ENCODE measurements around the gene SRRM4.
"Not testable (repeated sequence)": the region's sequence is repeated elsewhere in the genome, so short reads cannot be mapped to it uniquely, and the experiment has no call there.

Gene SRRM4

GRCh38 chr12:118981285-118982211 lies at the start of gene SRRM4:
Gene SRRM4, plus strand, starts transcription at chr12:118981541. Its CDS starts 342 bp downstream, at chr12:118981883.
- DNase-seq, result peak; percentile 68

DNA sequence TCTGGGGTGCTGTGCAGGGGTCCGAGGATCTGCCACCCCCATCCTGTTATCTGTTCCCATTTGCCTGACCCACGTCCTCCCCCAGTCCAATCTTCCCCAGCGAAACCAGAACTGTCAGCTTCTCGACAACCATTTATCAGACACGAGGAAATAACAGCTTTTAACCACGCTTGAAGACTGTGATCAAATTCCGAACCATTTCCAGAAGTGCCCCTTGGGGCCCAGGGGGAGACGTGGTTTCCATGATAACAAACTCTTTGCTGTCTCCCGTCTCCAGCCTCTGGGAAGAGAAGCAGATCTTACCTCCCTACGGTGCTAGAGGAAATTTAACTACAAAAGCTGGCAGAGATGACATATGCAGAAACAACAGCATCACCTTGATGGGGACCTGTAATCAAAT lies 35.1 kb upstream of the SRRM4 start:
- DNase-seq, result no peak

GRCh38 chr12:118958520-118958919 lies 22.8 kb upstream of the SRRM4 start:
- DNase-seq, result no peak

GRCh38 chr12:118959348-118959747 lies 22.0 kb upstream of the SRRM4 start:
- no peak for DNase-seq

- no peak for DNase-seq
Measured at GRCh38 chr12:118959985-118960560, 21.3 kb upstream of the SRRM4 start.

DNA sequence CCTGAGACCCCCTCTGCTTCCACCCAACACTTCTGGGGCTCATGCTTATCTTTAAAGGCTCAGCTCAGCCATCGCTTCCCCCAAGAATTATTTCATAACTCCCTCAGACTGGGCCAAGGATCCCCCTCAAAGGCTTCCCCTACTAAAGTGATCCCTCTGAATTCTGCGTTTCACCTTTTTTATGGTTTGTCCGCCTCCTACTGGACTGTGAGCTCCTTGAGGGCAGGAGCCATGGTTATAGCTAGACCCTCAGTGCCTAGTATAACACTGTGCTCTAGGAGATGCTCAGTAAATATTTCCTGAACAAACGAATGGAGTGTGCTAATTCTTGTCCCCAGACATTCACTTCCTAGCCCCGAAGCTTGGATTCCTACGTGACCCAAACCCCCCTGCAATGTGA lies 20.5 kb upstream of the SRRM4 start:
- DNase-seq, result no peak

- peak; percentile 51 for DNase-seq
Measured at GRCh38 chr12:118964988-118965387, 16.4 kb upstream of the SRRM4 start.

GRCh38 chr12:118970856-118971255 lies 10.5 kb upstream of the SRRM4 start:
- no peak for DNase-seq

GRCh38 chr12:118972982-118973381 lies 8.4 kb upstream of the SRRM4 start:
- DNase-seq, result no peak

- DNase-seq, result peak; percentile 45
Measured at GRCh38 chr12:118979763-118980406, 1.5 kb upstream of the SRRM4 start.

DNA sequence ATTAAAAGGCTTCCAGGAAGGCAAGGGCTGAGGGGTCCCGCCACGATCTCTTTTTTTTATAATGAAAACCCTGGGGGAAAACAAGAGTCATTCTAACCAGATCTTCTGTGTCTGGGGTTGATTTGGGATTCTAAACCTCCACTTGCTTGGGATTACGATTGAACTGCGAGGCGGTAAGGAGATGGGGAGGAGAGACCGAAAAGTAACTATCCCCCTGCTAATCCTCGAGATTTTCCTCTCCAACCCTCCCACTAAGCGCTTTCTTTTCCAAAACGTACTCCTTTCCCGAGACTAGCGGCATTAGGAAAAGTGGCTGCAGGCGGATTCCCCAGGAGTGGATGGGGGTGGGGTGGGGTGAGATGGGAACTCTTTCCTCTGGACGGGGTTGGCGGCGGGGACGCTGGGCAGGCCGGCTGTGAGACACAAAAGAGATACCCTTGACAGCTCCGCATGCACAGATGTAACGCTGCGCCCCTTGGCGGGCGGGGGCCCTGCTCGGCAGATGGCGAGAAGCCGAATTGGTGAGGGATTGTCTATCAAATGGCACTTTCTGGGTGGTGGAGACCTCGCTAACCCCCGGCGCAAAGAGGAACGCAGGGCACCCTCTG lies 830 bp upstream of the SRRM4 start:
- DNase-seq, result peak; percentile 59

DNA sequence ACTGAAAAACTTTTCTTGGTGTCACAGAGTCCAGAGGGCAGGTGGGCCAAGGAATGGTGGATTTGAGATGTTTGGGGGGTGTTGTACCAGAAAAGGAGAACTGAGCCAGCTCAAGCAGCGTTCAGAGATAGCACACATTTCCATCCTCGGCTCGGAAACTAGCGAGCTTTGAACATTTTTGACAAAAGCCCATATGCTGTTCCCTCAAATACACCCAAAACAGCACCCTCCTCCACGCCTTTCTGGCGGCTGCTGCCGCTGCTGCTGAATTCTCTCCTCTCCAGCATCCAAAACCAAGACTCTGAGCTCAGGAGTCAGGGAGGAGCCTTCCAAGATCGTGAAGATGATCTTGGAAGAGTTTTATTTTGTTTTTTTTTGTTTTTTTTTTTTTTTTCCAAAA lies 961 bp downstream of the SRRM4 start:
- DNase-seq, result no peak

- peak; percentile 24 for DNase-seq
Measured at GRCh38 chr12:118982984-118983761, 1.8 kb downstream of the SRRM4 start.

DNA sequence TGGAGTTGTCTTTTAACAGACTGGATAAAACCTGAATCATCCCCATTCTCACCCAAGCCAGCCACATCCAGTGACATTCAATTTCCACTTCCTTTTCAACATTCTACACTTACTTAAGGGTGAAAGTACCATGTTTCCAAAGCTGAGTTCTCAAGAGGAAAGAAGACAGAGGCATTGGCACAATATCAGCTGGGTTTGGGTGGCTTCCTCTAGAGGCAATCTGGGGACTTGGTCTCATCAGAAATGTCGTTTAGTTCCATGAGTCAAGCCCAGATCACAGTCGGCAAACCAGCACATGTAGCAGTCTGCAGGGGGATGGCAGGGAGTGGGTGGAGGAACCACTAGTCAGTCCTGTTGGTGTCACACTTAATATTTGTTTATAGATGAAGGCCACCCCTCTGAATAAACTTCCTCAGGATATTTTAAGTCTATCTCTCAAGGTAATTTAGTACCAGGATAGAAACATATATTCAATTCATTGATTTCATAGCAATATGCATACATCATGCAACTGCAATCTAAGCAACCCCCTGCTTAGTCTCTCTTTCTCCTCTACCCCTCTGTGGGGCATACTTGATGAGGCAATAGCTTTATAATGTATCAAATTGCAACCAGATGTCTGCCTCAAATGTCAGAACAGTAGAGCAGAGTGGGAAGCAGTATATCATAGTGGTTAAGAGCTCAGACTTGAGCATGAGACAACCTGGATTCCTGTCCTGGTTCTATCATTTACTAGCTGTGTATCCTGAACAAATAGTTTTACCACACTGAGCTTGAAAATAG lies 3.0 kb downstream of the SRRM4 start:
- peak; percentile 70 for DNase-seq

- DNase-seq, result peak; percentile 6
Measured at GRCh38 chr12:118986050-118986449, 4.7 kb downstream of the SRRM4 start.

DNA sequence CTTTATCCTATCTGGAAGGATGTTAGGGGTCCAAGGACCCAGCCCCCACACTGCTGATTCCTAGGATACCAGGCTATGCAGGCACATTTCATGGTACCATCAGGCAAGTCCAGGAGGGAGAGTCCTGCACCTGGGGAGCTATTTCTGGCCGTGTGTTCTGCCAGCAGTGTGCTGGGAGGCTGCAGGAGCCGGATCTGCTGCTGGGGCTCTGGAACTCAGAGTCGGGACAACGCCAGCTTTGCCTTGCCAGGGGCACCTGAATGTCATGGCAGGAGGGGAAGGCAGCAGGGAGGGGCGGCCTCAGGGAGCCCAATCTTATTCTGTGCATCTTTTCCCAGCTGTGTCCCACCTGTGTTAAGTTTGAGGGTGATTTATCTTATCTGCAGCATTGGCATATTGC lies 17.8 kb downstream of the SRRM4 start:
- no peak for DNase-seq

DNA sequence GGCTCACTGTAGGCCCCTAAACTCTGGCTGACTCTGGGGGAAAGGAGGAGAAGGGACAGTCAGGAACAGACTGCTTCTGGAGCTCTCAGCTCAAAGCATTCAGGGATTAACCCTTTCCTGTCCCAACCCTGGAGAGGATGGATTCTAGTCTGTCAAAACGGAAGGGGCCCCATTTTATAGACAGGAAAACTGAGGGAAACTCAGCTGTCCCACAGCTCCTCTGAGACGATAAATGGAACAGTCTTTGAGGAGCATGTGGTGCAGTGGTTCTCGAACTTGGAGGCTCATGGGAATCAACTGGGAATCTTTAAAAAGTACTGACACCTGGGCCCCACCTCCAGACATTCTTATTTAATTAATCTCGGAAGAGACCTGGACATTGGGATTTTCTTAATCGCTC lies 23.7 kb downstream of the SRRM4 start:
- DNase-seq, result no peak

DNA sequence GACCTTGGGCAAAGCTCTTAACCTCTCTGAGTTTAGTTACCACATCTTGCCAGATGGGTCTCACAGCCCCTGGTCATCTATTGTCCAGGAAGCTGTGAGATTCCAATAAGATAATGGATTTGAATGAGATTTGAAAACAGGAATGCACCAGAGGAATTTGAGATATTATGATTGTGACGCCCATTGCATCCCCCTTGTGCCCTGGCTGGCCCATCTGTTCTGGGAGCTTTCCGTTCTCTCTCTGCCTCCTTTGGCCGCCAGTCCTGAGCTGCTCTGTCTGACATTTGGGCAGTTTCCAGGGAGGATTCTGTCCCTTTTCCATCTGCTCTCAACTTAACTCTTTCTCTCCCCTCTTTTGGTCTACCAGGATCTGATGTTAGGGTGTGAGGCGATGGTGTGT lies 24.6 kb downstream of the SRRM4 start:
- DNase-seq, result peak; percentile 26

DNA sequence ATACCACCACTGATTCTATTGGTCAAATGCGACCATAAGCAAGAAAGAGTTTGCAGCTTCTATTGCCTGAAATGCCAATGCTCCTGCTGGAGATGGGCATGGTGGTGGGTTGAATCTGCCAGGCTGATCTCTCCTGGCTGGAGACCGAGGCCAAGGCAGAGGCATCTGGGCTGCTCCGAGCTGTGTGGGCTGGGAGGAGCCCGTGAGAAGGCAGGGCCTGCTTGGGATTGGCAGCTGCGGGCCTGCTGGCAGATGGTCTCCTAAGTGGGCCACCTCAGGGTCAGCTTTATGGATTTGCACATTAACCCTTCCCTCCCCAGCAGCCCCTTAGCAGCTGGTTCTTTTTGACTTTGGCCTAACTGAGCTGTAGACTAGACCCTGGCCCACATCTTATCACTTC lies 25.4 kb downstream of the SRRM4 start:
- DNase-seq, result peak; percentile 89

DNA sequence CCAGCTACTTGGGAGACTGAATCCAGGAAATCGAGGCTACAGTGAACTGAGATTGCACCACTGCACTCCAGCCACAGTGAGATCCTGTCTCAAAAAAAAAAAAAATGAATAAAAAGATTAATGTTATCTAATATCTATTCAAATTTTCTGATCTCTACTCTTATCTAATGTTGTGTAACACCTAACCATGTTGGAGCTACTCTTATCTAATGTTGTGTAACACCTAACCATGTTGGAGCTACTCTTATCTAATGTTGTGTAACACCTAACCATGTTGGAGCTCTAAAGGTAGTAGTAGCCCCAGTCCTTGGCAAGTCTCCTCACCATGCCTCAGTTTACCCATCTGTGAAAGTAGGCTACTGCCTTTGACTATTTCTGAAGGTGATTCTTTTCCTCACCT lies 26.9 kb downstream of the SRRM4 start:
- not testable (repeated sequence) for DNase-seq

- DNase-seq, result peak; percentile 96
Measured at GRCh38 chr12:119008691-119009221, 27.4 kb downstream of the SRRM4 start.

DNA sequence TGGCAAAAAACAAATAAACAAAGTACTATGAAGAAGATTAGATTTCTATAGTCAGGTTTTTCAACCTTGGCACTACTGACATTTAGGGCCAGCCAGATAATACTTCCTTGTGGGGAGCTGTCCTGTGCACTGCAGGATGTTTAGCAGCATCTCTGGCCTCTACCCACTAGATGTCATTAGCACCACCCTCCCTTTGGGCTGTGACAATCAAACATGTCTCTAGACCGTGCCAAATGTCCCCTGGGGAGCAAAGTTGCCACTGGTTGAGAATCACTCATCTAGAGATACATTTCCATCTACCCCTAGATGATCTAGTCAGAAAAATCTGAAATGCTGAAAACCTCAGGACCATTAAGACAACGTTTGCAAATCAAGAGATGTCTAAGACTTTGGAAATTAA lies 29.9 kb downstream of the SRRM4 start:
- DNase-seq, result no peak

All from NCI-H524 treated with DMSO at 0.1 percent for 48 hours (cell line).